ENCODE results near the gene PBX1.

The PBX1 gene

GRCh38 chr1:164695956-164696665 is 137.1 kb downstream of the PBX1 start:
- Histone ChIP-seq H3K4me3 (ENCODE audit: low read length) (no peak overlapping the region), H3K36me3 (ENCODE audit: insufficient read depth, low read length) (no peaks in the 10 kb centered on the region), H3K9ac (ENCODE audit: low read depth, low read length) (no peak overlapping the region), H3K27me3 (ENCODE audit: control insufficient read depth, insufficient read depth, low read length) (no peaks in the 10 kb centered on the region), H3K4me2 (ENCODE audit: low read length) (no peak overlapping the region), H3K4me1 (ENCODE audit: control insufficient read depth, insufficient read depth, low read length) (no peaks in the 10 kb centered on the region), H3K9me3 (replicated peaks; ENCODE audit: low read length) (no peaks in the 10 kb centered on the region)

DNA sequence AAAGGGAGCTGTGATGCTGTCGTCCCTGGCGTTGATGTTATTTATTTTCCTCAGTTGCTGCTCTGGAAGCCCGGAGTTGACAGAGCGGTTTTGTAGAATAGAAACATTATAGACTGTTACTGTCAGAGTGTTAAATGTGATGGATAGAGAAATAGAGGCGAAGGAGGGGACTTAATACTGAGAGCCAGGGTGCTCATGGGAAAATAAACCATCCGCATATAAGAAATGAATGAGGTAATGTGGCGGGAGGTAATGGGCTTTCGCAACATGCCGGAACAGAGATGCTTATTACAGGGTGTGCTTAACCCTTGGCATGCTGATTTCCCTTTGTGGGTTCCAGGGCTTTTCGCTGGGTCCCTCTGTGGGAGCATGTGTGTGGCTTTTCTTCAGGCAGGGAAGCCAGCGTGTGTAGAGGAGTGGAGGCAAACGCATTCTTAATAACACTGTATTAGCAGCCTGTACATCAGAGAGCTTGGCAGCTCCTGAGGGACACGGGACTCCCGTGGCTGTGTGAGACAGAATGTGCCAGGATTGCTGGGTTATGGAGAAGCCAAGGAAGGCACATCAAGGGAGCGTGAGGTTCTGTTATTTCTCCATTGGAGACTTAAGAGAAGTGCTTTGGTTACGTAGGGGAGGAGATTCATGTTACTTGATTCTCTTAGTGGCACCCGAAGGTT is 141.0 kb downstream of the PBX1 start:
- Histone ChIP-seq H3K4me1 (ENCODE audit: control insufficient read depth, insufficient read depth, low read length) (no peaks in the 10 kb centered on the region), H3K4me3 (ENCODE audit: low read length) (no peak overlapping the region), H3K27me3 (ENCODE audit: control insufficient read depth, insufficient read depth, low read length) (no peaks in the 10 kb centered on the region), H3K9ac (ENCODE audit: low read depth, low read length) (no peak overlapping the region), H3K36me3 (ENCODE audit: insufficient read depth, low read length) (no peaks in the 10 kb centered on the region), H3K9me3 (replicated peaks; ENCODE audit: low read length) (no peaks in the 10 kb centered on the region), H3K4me2 (ENCODE audit: low read length) (no peak overlapping the region)

DNA sequence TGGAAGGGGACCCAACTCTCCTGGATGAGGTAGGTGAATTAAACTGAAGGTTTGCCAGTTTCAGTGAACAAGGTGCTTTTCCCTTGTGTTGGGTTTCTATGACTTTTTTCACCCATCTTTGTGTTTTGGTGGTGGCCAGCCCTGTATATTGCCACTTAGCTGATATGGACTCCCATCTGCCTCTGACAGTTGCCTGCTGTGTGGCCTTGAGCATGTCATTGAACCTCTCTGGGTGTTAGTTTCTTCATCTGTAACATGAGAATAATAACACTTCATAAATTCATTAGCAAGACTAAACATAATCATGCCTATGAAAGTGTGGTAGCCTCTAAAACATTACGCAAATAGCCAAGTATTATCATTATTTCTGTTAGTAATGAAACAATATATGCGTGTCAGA is 141.7 kb downstream of the PBX1 start:
- Histone ChIP-seq H3K4me2 (ENCODE audit: low read length) (no peak overlapping the region), H3K4me3 (ENCODE audit: low read length) (no peak overlapping the region), H3K9ac (ENCODE audit: low read depth, low read length) (no peak overlapping the region), H3K4me1 (ENCODE audit: control insufficient read depth, insufficient read depth, low read length) (no peaks in the 10 kb centered on the region), H3K36me3 (ENCODE audit: insufficient read depth, low read length) (no peaks in the 10 kb centered on the region), H3K27me3 (ENCODE audit: control insufficient read depth, insufficient read depth, low read length) (no peaks in the 10 kb centered on the region), H3K9me3 (replicated peaks; ENCODE audit: low read length) (no peaks in the 10 kb centered on the region)

- Histone ChIP-seq H3K4me3 (ENCODE audit: low read length) (no peak overlapping the region), H3K9ac (ENCODE audit: low read depth, low read length) (no peak overlapping the region), H3K4me1 (ENCODE audit: control insufficient read depth, insufficient read depth, low read length) (peaks cover under 1% of the 10 kb centered on the region), H3K36me3 (ENCODE audit: insufficient read depth, low read length) (no peaks in the 10 kb centered on the region), H3K27me3 (ENCODE audit: control insufficient read depth, insufficient read depth, low read length) (no peaks in the 10 kb centered on the region), H3K9me3 (replicated peaks; ENCODE audit: low read length) (no peaks in the 10 kb centered on the region), H3K4me2 (ENCODE audit: low read length) (no peak overlapping the region)
These were observed 142.3 kb downstream of the PBX1 start for GRCh38 chr1:164701189-164701761.

DNA sequence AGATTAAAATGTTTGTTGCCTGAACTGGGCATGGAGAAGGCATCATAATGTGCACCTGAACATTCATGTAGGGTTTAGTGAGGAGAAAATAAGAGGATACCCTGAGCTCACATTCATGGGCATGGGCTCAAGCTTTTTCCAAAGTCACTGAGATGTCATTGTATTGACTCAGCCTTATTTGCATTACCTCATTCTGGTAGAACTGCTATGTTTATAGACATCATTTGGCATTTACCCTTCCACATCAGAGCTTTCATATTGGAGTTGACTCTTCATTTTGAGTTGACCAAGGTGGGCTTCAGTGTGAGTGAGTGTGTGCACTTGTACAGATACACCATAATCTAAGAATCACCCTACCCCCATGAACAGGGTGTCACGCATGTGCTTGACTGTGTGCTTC is 143.2 kb downstream of the PBX1 start:
- H3K4me1 ChIP-seq (ENCODE audit: control insufficient read depth, insufficient read depth, low read length) = peaks cover 9% of the 10 kb centered on the region
- no peaks in the 10 kb centered on the region for H3K27me3 ChIP-seq (ENCODE audit: control insufficient read depth, insufficient read depth, low read length)
- no peak overlapping the region for H3K9ac ChIP-seq (ENCODE audit: low read depth, low read length)
- H3K4me3 ChIP-seq (ENCODE audit: low read length) = no peak overlapping the region
- no peaks in the 10 kb centered on the region for H3K9me3 ChIP-seq (replicated peaks; ENCODE audit: low read length)
- no peak overlapping the region for H3K4me2 ChIP-seq (ENCODE audit: low read length)
- H3K36me3 ChIP-seq (ENCODE audit: insufficient read depth, low read length) = no peaks in the 10 kb centered on the region

GRCh38 chr1:164702664-164703063 is 143.7 kb downstream of the PBX1 start:
- Histone ChIP-seq H3K27me3 (ENCODE audit: control insufficient read depth, insufficient read depth, low read length) (no peaks in the 10 kb centered on the region), H3K9ac (ENCODE audit: low read depth, low read length) (no peak overlapping the region), H3K9me3 (replicated peaks; ENCODE audit: low read length) (no peaks in the 10 kb centered on the region), H3K4me2 (ENCODE audit: low read length) (no peak overlapping the region), H3K36me3 (ENCODE audit: insufficient read depth, low read length) (no peaks in the 10 kb centered on the region), H3K4me3 (ENCODE audit: low read length) (no peak overlapping the region), H3K4me1 (ENCODE audit: control insufficient read depth, insufficient read depth, low read length) (peaks cover 14% of the 10 kb centered on the region)

DNA sequence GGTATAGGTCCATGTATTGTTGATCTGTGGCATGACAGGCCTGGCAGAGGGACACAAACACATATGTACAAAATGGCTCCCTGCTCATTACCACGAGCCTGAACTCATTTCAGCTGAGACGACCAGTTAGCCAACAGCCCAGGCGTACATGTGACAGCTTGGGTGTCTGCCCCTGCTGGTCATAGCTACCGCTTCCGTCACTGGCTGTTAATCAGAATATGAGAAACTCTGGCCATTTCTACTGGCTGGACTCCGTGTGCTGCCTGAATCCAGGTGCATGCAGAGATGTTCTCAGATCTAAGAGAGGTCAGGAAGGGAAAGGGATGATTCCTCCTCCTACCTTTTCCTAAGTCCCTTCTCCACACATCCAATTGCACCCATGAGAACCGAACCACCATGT is 144.5 kb downstream of the PBX1 start:
- Histone ChIP-seq H3K27me3 (ENCODE audit: control insufficient read depth, insufficient read depth, low read length) (no peaks in the 10 kb centered on the region), H3K4me2 (ENCODE audit: low read length) (no peak overlapping the region), H3K9ac (ENCODE audit: low read depth, low read length) (no peak overlapping the region)

GRCh38 chr1:164703960-164704411 is 145.0 kb downstream of the PBX1 start:
- peaks cover 26% of the 10 kb centered on the region for H3K4me1 ChIP-seq (ENCODE audit: control insufficient read depth, insufficient read depth, low read length)
- no peaks in the 10 kb centered on the region for H3K9me3 ChIP-seq (replicated peaks; ENCODE audit: low read length)
- no peak overlapping the region for H3K4me2 ChIP-seq (ENCODE audit: low read length)
- H3K36me3 ChIP-seq (ENCODE audit: insufficient read depth, low read length) = no peaks in the 10 kb centered on the region
- H3K27me3 ChIP-seq (ENCODE audit: control insufficient read depth, insufficient read depth, low read length) = no peaks in the 10 kb centered on the region
- no peak overlapping the region for H3K4me3 ChIP-seq (ENCODE audit: low read length)
- H3K9ac ChIP-seq (ENCODE audit: low read depth, low read length) = no peak overlapping the region

More for the DNA sequence above, 144.5 kb downstream of the PBX1 start:
- Histone ChIP-seq H3K4me1 (ENCODE audit: control insufficient read depth, insufficient read depth, low read length) (peaks cover 22% of the 10 kb centered on the region), H3K4me3 (ENCODE audit: low read length) (no peak overlapping the region), H3K9me3 (replicated peaks; ENCODE audit: low read length) (no peaks in the 10 kb centered on the region), H3K36me3 (ENCODE audit: insufficient read depth, low read length) (no peaks in the 10 kb centered on the region)

- Histone ChIP-seq H3K4me1 (ENCODE audit: control insufficient read depth, insufficient read depth, low read length) (peaks cover 35% of the 10 kb centered on the region), H3K27me3 (ENCODE audit: control insufficient read depth, insufficient read depth, low read length) (no peaks in the 10 kb centered on the region), H3K9ac (ENCODE audit: low read depth, low read length) (no peak overlapping the region), H3K9me3 (replicated peaks; ENCODE audit: low read length) (no peaks in the 10 kb centered on the region), H3K4me3 (ENCODE audit: low read length) (no peak overlapping the region), H3K36me3 (ENCODE audit: insufficient read depth, low read length) (no peaks in the 10 kb centered on the region), H3K4me2 (ENCODE audit: low read length) (no peak overlapping the region)
These were observed 146.0 kb downstream of the PBX1 start for GRCh38 chr1:164704954-164705353.

GRCh38 chr1:164706606-164706987 is 147.6 kb downstream of the PBX1 start:
- no peaks in the 10 kb centered on the region for H3K36me3 ChIP-seq (ENCODE audit: insufficient read depth, low read length)
- H3K9ac ChIP-seq (ENCODE audit: low read depth, low read length) = no peak overlapping the region
- peaks cover 35% of the 10 kb centered on the region for H3K4me1 ChIP-seq (ENCODE audit: control insufficient read depth, insufficient read depth, low read length)
- H3K4me3 ChIP-seq (ENCODE audit: low read length) = no peak overlapping the region
- no peaks in the 10 kb centered on the region for H3K9me3 ChIP-seq (replicated peaks; ENCODE audit: low read length)
- H3K27me3 ChIP-seq (ENCODE audit: control insufficient read depth, insufficient read depth, low read length) = no peaks in the 10 kb centered on the region
- peak overlapping the region; percentile 9 for H3K4me2 ChIP-seq (ENCODE audit: low read length)

DNA sequence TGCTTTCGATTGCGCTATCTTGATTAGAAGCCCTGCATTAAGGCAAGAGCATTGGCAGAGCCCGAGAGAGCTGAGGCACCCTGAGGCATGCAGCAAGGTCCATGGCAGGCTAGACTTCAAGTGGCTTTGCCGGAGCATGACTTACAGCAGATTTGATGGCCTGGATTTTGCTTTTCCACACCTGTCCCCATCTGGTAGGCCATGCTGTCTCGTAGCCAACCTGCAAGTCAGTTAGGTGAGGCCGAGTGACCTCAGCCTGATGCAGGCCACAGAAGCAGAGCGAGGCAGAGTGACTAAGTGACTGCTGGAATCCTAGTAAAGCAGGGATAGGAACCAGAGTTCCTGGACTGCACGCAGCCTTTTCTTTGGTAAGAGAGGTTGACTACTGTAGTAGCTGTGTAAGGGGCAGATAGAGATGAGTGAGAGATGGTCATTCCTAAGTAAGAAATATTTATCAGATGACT is 148.9 kb downstream of the PBX1 start:
- Histone ChIP-seq H3K27me3 (ENCODE audit: control insufficient read depth, insufficient read depth, low read length) (no peaks in the 10 kb centered on the region), H3K4me3 (ENCODE audit: low read length) (no peak overlapping the region), H3K4me2 (ENCODE audit: low read length) (peak overlapping the region; percentile 36), H3K36me3 (ENCODE audit: insufficient read depth, low read length) (no peaks in the 10 kb centered on the region), H3K9ac (ENCODE audit: low read depth, low read length) (no peak overlapping the region), H3K4me1 (ENCODE audit: control insufficient read depth, insufficient read depth, low read length) (peaks cover 35% of the 10 kb centered on the region), H3K9me3 (replicated peaks; ENCODE audit: low read length) (no peaks in the 10 kb centered on the region)
